ENCODE measurements around the gene EFCAB6. TPM values are rescaled to one million over a fixed set of nuclear protein-coding genes. Genes with fewer than 3 reads are reported as not detected.

EFCAB6 gene
- total RNA-seq, 2 donors from 2014 or later: 2.2 to 2.5 TPM

GRCh38 chr22:43497956-43498855 is 313.9 kb downstream of the EFCAB6 start:
- no peak overlapping the region for H3K4me3 ChIP-seq
- ATAC-seq (ENCODE audit: insufficient number of reproducible peaks, low FRiP score, low read depth): no peak
- TF ChIP-seq CTCF (IDR thresholded peaks at IDR 0.05): no peak
- no peaks in the 10 kb centered on the region for H3K4me1 ChIP-seq (ENCODE audit: control insufficient read depth in 1 of 2, low read depth in 2 of 2)
- H3K9me3 ChIP-seq: no peaks in the 10 kb centered on the region
- no peak for DNase-seq (ENCODE audit: low spot score)
- H3K27me3 ChIP-seq (replicated peaks; ENCODE audit: insufficient read depth): no peaks in the 10 kb centered on the region
- no peak overlapping the region for H3K27ac ChIP-seq
- H3K36me3 ChIP-seq: no peaks in the 10 kb centered on the region

- no peaks in the 10 kb centered on the region for H3K36me3 ChIP-seq
- no peaks in the 10 kb centered on the region for H3K27me3 ChIP-seq (replicated peaks; ENCODE audit: insufficient read depth)
- no peak overlapping the region for H3K4me3 ChIP-seq
- H3K4me1 ChIP-seq (ENCODE audit: control insufficient read depth in 1 of 2, low read depth in 2 of 2): no peaks in the 10 kb centered on the region
- H3K27ac ChIP-seq: no peak overlapping the region
- no peak for ATAC-seq (ENCODE audit: insufficient number of reproducible peaks, low FRiP score, low read depth)
- no peak for DNase-seq (ENCODE audit: low spot score)
- no peaks in the 10 kb centered on the region for H3K9me3 ChIP-seq
- no peak for TF ChIP-seq CTCF (IDR thresholded peaks at IDR 0.05)
Measured at GRCh38 chr22:43493297-43493696, 318.8 kb downstream of the EFCAB6 start.

- Histone ChIP-seq H3K27ac (no peak overlapping the region), H3K36me3 (no peaks in the 10 kb centered on the region), H3K27me3 (replicated peaks; ENCODE audit: insufficient read depth) (no peaks in the 10 kb centered on the region), H3K4me3 (no peak overlapping the region), H3K9me3 (no peaks in the 10 kb centered on the region), H3K4me1 (ENCODE audit: control insufficient read depth in 1 of 2, low read depth in 2 of 2) (no peaks in the 10 kb centered on the region)
- DNase-seq (ENCODE audit: low spot score) (no peak), ATAC-seq (ENCODE audit: insufficient number of reproducible peaks, low FRiP score, low read depth) (no peak)
- TF ChIP-seq CTCF (IDR thresholded peaks at IDR 0.05): no peak
Measured at GRCh38 chr22:43491737-43492136, 320.4 kb downstream of the EFCAB6 start.

GRCh38 chr22:43491177-43491576 is 320.9 kb downstream of the EFCAB6 start:
- TF ChIP-seq CTCF (IDR thresholded peaks at IDR 0.05): no peak
- no peaks in the 10 kb centered on the region for H3K9me3 ChIP-seq
- H3K4me3 ChIP-seq: no peak overlapping the region
- DNase-seq (ENCODE audit: low spot score) (no peak), ATAC-seq (ENCODE audit: insufficient number of reproducible peaks, low FRiP score, low read depth) (no peak)
- no peak overlapping the region for H3K27ac ChIP-seq
- no peaks in the 10 kb centered on the region for H3K27me3 ChIP-seq (replicated peaks; ENCODE audit: insufficient read depth)
- no peaks in the 10 kb centered on the region for H3K36me3 ChIP-seq
- no peaks in the 10 kb centered on the region for H3K4me1 ChIP-seq (ENCODE audit: control insufficient read depth in 1 of 2, low read depth in 2 of 2)

GRCh38 chr22:43490311-43490710 is 321.8 kb downstream of the EFCAB6 start:
- H3K4me3 ChIP-seq: no peak overlapping the region
- no peaks in the 10 kb centered on the region for H3K36me3 ChIP-seq
- H3K27me3 ChIP-seq (replicated peaks; ENCODE audit: insufficient read depth): no peaks in the 10 kb centered on the region
- no peak overlapping the region for H3K27ac ChIP-seq
- ATAC-seq (ENCODE audit: insufficient number of reproducible peaks, low FRiP score, low read depth) (no peak), DNase-seq (ENCODE audit: low spot score) (no peak)
- no peaks in the 10 kb centered on the region for H3K9me3 ChIP-seq
- TF ChIP-seq CTCF (IDR thresholded peaks at IDR 0.05): no peak
- no peaks in the 10 kb centered on the region for H3K4me1 ChIP-seq (ENCODE audit: control insufficient read depth in 1 of 2, low read depth in 2 of 2)
